K562 (cell line): Measurements from ENCODE around the gene CHAMP1. TPM values are rescaled to one million over a fixed set of nuclear protein-coding genes. Genes with fewer than 3 reads are reported as not detected.

Experiments
- ATAC-seq: fragments of 200-7000 bp; cut with Tn5 transposase; 3 replicates; pipeline ENCODE4 v1.9.1; 2020; ENCODE audit warnings: moderate library complexity
- BruUV-seq: library from RNA; stranded (reverse); fragments of 400-500 nt; replicated peaks from 2 replicates; lab custom pipeline; 2021; lab: Mats Ljungman, UMichigan
- CTCF ChIA-PET: fragments of 300-600 bp; formaldehyde crosslinking; extraction: SDS; loops from one replicate; lab custom pipeline; 2021; ENCODE audit warnings: low intra/inter-chr PET ratio; lab: Yijun Ruan, JAX
- POLR2A ChIA-PET: fragments of 300-600, 350-650 bp; sonication (Branson Sonifier 250); formaldehyde crosslinking; extraction: SDS; loops from one replicate; lab custom pipeline; 2021; ENCODE audit warnings: antibody characterized with exemption, inconsistent platforms; lab: Yijun Ruan, JAX
- DNase-seq, 4 experiments: peaks; one replicate each; pipeline versions ENCODE4 v3.0.0 to v3.0.0-alpha.2; 2011 to 2018; ENCODE audit warnings: low spot score in 3 of 4, mixed read lengths in 3 of 4; ENCODE audit errors: extremely low read depth in 1 of 4
- FAIRE-seq: peaks from 2 replicates; lab custom pipeline; 2011; peaks lifted over from hg19 to GRCh38; lab: Jason Lieb, UNC
- H2AFZ ChIP-seq: 2 replicates; pipeline ENCODE4 v1.6.0; 2011; ENCODE audit warnings: low read depth, low read length, control low read depth, inconsistent platforms
- H3K27ac ChIP-seq: fragments of 200-600 bp; 3 replicates; pipeline ENCODE4 v1.8.0; 2011; ENCODE audit warnings: low read depth, mild to moderate bottlenecking, control low read depth, inconsistent platforms, low read length, moderate library complexity, mixed read lengths; ENCODE audit errors: extremely low read depth
- H3K27me3 ChIP-seq, 2 experiments: fragments of 300-600 bp in 1 of 2; 2 replicates in 1 of 2; 3 replicates in 1 of 2; pipeline versions ENCODE4 v1.6.0 to v1.8.0; 2011; ENCODE audit warnings: inconsistent platforms in 2 of 2, low read length in 2 of 2, mild to moderate bottlenecking in 1 of 2, mixed read lengths in 1 of 2, moderate library complexity in 1 of 2; ENCODE audit not compliant: control insufficient read depth in 2 of 2, insufficient read depth in 2 of 2
- H3K36me3 ChIP-seq: fragments of 300-600 bp; 3 replicates; pipeline ENCODE4 v1.8.0; 2011; ENCODE audit warnings: mild to moderate bottlenecking, low read length, inconsistent platforms; ENCODE audit not compliant: control insufficient read depth, insufficient read depth
- H3K4me1 ChIP-seq, 2 experiments: fragments of 200-600 bp in 1 of 2; replicated peaks in 1 of 2; 2 replicates in 1 of 2; 3 replicates in 1 of 2; pipeline versions ENCODE4 v1.5.1 to v1.8.0; 2011; ENCODE audit warnings: inconsistent platforms in 2 of 2, low read length in 2 of 2, mild to moderate bottlenecking in 1 of 2, mixed read lengths in 1 of 2, moderate library complexity in 1 of 2; ENCODE audit not compliant: control insufficient read depth in 2 of 2, insufficient read depth in 2 of 2
- H3K4me2 ChIP-seq: 2 replicates; pipeline ENCODE4 v1.6.1; 2011; ENCODE audit warnings: low read length, control low read depth, inconsistent platforms, mixed read lengths; ENCODE audit not compliant: insufficient read depth
- H3K4me3 ChIP-seq: fragments of 200-600 bp; sonication (generic), shearing (Covaris generic); 2 replicates; pipeline ENCODE4 v1.5.1; 2016; ENCODE audit warnings: control low read depth, inconsistent platforms
- H3K79me2 ChIP-seq: fragments of 200-600 bp; 3 replicates; pipeline ENCODE4 v1.8.0; 2011; ENCODE audit warnings: low read length, inconsistent platforms; ENCODE audit not compliant: control insufficient read depth, insufficient read depth
- H3K9ac ChIP-seq, 2 experiments: 2 replicates each; pipeline versions ENCODE4 v1.6.0 to v1.6.1; 2011; ENCODE audit warnings: low read depth in 2 of 2, low read length in 2 of 2, control low read depth in 1 of 2, inconsistent platforms in 1 of 2, mild to moderate bottlenecking in 1 of 2, mixed read lengths in 1 of 2; ENCODE audit not compliant: insufficient read depth in 1 of 2
- H3K9me1 ChIP-seq: one replicate; pipeline ENCODE4 v1.6.0; 2011; ENCODE audit warnings: inconsistent platforms, mild to moderate bottlenecking, low read length, moderate library complexity; ENCODE audit not compliant: control insufficient read depth, insufficient read depth
- H3K9me3 ChIP-seq: replicated peaks from 2 replicates; pipeline ENCODE4 v1.5.1; 2011; ENCODE audit warnings: low read depth, low read length, inconsistent platforms; ENCODE audit not compliant: control insufficient read depth, insufficient read depth
- H4K20me1 ChIP-seq: replicated peaks from 2 replicates; pipeline ENCODE4 v1.6.1; 2011; ENCODE audit warnings: low read length, inconsistent platforms, mixed read lengths; ENCODE audit not compliant: control insufficient read depth, insufficient read depth
- CBX1 ChIP-seq: sonication (generic); IDR thresholded peaks from 2 replicates; pipeline ENCODE4 v1.6.1; 2016; ENCODE audit warnings: antibody characterized with exemption, low read depth, mild to moderate bottlenecking
- CHD1 ChIP-seq: fragments of 200-600 bp; sonication (generic); IDR thresholded peaks from one replicate; pipeline ENCODE4 v1.6.1; 2012; ENCODE audit warnings: mild to moderate bottlenecking, moderate library complexity, low read length, inconsistent platforms
- ILF3 ChIP-seq: fragments of 450-650 bp; IDR thresholded peaks from 2 replicates; pipeline ENCODE4 v1.6.1; 2018; ENCODE audit warnings: antibody characterized with exemption, mild to moderate bottlenecking, moderate library complexity, borderline replicate concordance
- NFIC ChIP-seq: fragments of 450-650 bp; IDR thresholded peaks from 2 replicates; pipeline ENCODE4 v1.6.1; 2017; ENCODE audit warnings: mild to moderate bottlenecking, inconsistent platforms
- NR2C2 ChIP-seq, 2 experiments: fragments of 200-800 bp in 1 of 2; sonication (Bioruptor generic) in 1 of 2; sonication (generic) in 1 of 2; formaldehyde crosslinking in 1 of 2; IDR thresholded peaks; 2 replicates each; pipeline versions ENCODE4 v1.6.1 to v1.8.0; 2016 to 2022; ENCODE audit warnings: mild to moderate bottlenecking in 1 of 2, missing compliant biosample characterization in 1 of 2, missing genetic modification characterization in 1 of 2, missing genetic modification reagents in 1 of 2
- OTX1 ChIP-seq: fragments of 450-650 bp; formaldehyde crosslinking; IDR thresholded peaks from 2 replicates; pipeline ENCODE4 v1.4.0; 2022; ENCODE audit warnings: mild to moderate bottlenecking
- SREBF1 ChIP-seq: fragments of 150-350 bp; IDR thresholded peaks from 2 replicates; pipeline ENCODE4 v1.6.1; 2014; ENCODE audit warnings: antibody characterized with exemption, low read depth, low read length, borderline replicate concordance
- ZNF668 ChIP-seq: fragments of 250-450 bp; sonication (Bioruptor Pico); IDR thresholded peaks from 2 replicates; pipeline ENCODE4 v1.8.0; 2022; ENCODE audit warnings: mild to moderate bottlenecking, inconsistent platforms
- WGBS: fragments of 100-300 bp; shearing (Covaris generic); methylation state at CpG from one replicate; pipeline ENCODE4 v1.1.6; 2016; ENCODE audit warnings: low coverage, mixed read lengths; ENCODE audit not compliant: insufficient coverage; ENCODE audit errors: missing lambda C conversion rate; 5-methylcytosine and 5-hydroxymethylcytosine counted together
- in situ Hi-C: fragments of 300-500 bp; cut with MboI; formaldehyde crosslinking; loops from 4 replicates; pipeline ENCODE4 v1.15.0; 2018; ENCODE audit warnings: inconsistent platforms, mixed read lengths
- intact Hi-C: fragments of 100-400 bp; cut with micrococcal nuclease; formaldehyde crosslinking; loops from 2 replicates; pipeline ENCODE4 v1.14.2; 2022
- polyA plus RNA-seq, 8 experiments: library from polyadenylated mRNA; depleted of rRNA in 4 of 8; stranded (reverse) in 5 of 8; unstranded in 3 of 8; fragments of >200 nt; fragmentation: Nextera tagmentation in 2 of 8; fragmentation: Illumina TruSeq in 1 of 8; extraction: Ambion mirVana in 2 of 8; extraction: Trizol in 1 of 8; gene quantifications; 2 replicates each; pipeline versions ENCODE4 v1.2.1 to v1.2.3, GENCODE V29; 2011 to 2014; ENCODE audit warnings: inconsistent platforms in 1 of 8, missing spikeins in 1 of 8
- total RNA-seq, 7 experiments: library from RNA; depleted of rRNA in 6 of 7; stranded (reverse); fragments of >200 nt in 6 of 7; fragmentation: Illumina TruSeq in 2 of 7; extraction: Trizol in 2 of 7; gene quantifications; 2 replicates each; pipeline versions ENCODE4 v1.2.1 to v1.2.3, GENCODE V29; 2011 to 2021; ENCODE audit warnings: low replicate concordance in 1 of 7
- TF ChIP-seq, protein P1 (sequence below): sonication (generic); formaldehyde crosslinking; IDR thresholded peaks from 2 replicates; pipeline ENCODE4 v1.8.0; 2022; ENCODE audit warnings: missing genetic modification reagents, mild to moderate bottlenecking, moderate library complexity, borderline replicate concordance
- TF ChIP-seq, protein P2 (sequence below): fragments of 450-650 bp; formaldehyde crosslinking; IDR thresholded peaks from 2 replicates; pipeline ENCODE4 v1.4.0; 2020; ENCODE audit warnings: mild to moderate bottlenecking
- TF ChIP-seq, protein P3 (sequence below): fragments of 250-450 bp; sonication (Bioruptor Pico); IDR thresholded peaks from 2 replicates; pipeline ENCODE4 v1.8.0; 2021; ENCODE audit warnings: moderate library complexity, mild to moderate bottlenecking, inconsistent platforms
- TF ChIP-seq, protein P4 (sequence below), 2 experiments: fragments of 450-650 bp; IDR thresholded peaks; 2 replicates each; pipeline ENCODE4 v1.6.1; 2016

CHAMP1 gene
- total and polyA plus RNA-seq, 9 of the 15 experiments (the other 6 are each of a cell fraction or from before 2014, with no cell fraction given), result 0.70 to 40.6 (median 15.3) TPM

DNA sequence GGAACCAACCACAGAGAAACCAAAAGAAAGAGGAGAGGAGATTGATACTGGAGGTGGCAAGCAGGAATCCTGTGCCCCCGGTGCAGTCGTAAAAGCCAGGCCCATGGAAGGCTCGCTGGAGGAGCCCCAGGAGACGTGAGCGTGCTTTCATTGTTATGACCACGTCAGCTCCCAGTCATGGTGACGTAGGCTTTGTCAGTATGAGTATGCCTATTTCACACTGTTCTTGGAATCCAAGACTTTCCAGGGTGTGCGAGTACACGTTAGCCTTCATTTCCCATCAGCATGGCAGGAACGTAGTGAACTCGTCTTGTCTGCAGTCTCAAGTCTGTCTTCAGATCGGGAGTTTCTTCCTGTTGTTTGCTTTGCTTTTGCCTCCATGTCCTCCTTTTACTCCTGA lies 15.4 kb upstream of the CHAMP1 start:
- BruUV-seq, result no TSS peak

More for the DNA sequence above, 15.4 kb upstream of the CHAMP1 start:
- peaks cover 70% of the 10 kb centered on the region; the same call in 2 of the 3 replicates for H3K36me3 ChIP-seq
- H3K9me3 ChIP-seq, result no peaks in the 10 kb centered on the region
- TF ChIP-seq CHD1 (no peak), CBX1 (no peak), NFIC (no peak), OTX1 (CRISPR knock-in tag) (no peak), ZNF668 (CRISPR knock-in tag) (no peak), SREBF1 (no peak), ILF3 (no peak), NR2C2 (CRISPR knock-in tag; IDR thresholded peaks at IDR 0.05) (no peak), NR2C2 (tag; IDR thresholded peaks at IDR 0.05) (no peak)
- TF ChIP-seq, protein P1, sequence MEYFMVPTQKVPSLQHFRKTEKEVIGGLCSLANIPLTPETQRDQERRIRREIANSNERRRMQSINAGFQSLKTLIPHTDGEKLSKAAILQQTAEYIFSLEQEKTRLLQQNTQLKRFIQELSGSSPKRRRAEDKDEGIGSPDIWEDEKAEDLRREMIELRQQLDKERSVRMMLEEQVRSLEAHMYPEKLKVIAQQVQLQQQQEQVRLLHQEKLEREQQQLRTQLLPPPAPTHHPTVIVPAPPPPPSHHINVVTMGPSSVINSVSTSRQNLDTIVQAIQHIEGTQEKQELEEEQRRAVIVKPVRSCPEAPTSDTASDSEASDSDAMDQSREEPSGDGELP (CRISPR knock-in tag), result no peak
- TF ChIP-seq, protein P2, sequence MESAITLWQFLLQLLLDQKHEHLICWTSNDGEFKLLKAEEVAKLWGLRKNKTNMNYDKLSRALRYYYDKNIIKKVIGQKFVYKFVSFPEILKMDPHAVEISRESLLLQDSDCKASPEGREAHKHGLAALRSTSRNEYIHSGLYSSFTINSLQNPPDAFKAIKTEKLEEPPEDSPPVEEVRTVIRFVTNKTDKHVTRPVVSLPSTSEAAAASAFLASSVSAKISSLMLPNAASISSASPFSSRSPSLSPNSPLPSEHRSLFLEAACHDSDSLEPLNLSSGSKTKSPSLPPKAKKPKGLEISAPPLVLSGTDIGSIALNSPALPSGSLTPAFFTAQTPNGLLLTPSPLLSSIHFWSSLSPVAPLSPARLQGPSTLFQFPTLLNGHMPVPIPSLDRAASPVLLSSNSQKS (CRISPR knock-in tag), result no peak
- TF ChIP-seq, protein P3, sequence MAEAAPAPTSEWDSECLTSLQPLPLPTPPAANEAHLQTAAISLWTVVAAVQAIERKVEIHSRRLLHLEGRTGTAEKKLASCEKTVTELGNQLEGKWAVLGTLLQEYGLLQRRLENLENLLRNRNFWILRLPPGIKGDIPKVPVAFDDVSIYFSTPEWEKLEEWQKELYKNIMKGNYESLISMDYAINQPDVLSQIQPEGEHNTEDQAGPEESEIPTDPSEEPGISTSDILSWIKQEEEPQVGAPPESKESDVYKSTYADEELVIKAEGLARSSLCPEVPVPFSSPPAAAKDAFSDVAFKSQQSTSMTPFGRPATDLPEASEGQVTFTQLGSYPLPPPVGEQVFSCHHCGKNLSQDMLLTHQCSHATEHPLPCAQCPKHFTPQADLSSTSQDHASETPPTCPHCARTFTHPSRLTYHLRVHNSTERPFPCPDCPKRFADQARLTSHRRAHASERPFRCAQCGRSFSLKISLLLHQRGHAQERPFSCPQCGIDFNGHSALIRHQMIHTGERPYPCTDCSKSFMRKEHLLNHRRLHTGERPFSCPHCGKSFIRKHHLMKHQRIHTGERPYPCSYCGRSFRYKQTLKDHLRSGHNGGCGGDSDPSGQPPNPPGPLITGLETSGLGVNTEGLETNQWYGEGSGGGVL, result no peak
- TF ChIP-seq, protein P4, sequence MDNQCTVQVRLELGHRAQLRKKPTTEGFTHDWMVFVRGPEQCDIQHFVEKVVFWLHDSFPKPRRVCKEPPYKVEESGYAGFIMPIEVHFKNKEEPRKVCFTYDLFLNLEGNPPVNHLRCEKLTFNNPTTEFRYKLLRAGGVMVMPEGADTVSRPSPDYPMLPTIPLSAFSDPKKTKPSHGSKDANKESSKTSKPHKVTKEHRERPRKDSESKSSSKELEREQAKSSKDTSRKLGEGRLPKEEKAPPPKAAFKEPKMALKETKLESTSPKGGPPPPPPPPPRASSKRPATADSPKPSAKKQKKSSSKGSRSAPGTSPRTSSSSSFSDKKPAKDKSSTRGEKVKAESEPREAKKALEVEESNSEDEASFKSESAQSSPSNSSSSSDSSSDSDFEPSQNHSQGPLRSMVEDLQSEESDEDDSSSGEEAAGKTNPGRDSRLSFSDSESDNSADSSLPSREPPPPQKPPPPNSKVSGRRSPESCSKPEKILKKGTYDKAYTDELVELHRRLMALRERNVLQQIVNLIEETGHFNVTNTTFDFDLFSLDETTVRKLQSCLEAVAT (IDR thresholded peaks at IDR 0.05), result no peak
- no peak overlapping the region for H2AFZ ChIP-seq
- 85% methylated on average over 12 of the region's 12 CpGs for WGBS
- peaks cover under 1% of the 10 kb centered on the region; the same call in 2 of the 3 replicates for H3K79me2 ChIP-seq
- no peak overlapping the region for H3K9ac ChIP-seq
- H3K4me2 ChIP-seq, result no peak overlapping the region
- no peak overlapping the region for H3K4me3 ChIP-seq
- ChIA-PET POLR2A (interaction anchor here (0.6 kb wide), 1 partner anchor 46 kb away, joined by 3 read pairs; no protein-coding TSS in a partner anchor), CTCF (no interaction called here)
- no peak for FAIRE-seq
- no peaks in the 10 kb centered on the region for H3K9me1 ChIP-seq
- intact Hi-C loops, result no loop called here
- no peak overlapping the region; the same call in 2 of the 3 replicates for H3K27ac ChIP-seq
- H3K27me3 ChIP-seq, result no peaks in the 10 kb centered on the region
- DNase-seq, result no peak
- H4K20me1 ChIP-seq, result no peaks in the 10 kb centered on the region
- in situ Hi-C loops, result no loop called here
- peaks cover 0 to 2% of the 10 kb centered on the region in 2 experiments; a peak in 2 of 5 replicates for H3K4me1 ChIP-seq
- ATAC-seq, result no peak
